ENCODE results near the gene PPARGC1A. TPM values are rescaled to one million over a fixed set of nuclear protein-coding genes. Genes with fewer than 3 reads are reported as not detected.
A peak's percentile ranks its signal among the peaks of the same experiment; 100 is the strongest.

The PPARGC1A gene
- total RNA-seq, 2 donors from 2014 or later = 8.9 to 10.2 TPM

DNA sequence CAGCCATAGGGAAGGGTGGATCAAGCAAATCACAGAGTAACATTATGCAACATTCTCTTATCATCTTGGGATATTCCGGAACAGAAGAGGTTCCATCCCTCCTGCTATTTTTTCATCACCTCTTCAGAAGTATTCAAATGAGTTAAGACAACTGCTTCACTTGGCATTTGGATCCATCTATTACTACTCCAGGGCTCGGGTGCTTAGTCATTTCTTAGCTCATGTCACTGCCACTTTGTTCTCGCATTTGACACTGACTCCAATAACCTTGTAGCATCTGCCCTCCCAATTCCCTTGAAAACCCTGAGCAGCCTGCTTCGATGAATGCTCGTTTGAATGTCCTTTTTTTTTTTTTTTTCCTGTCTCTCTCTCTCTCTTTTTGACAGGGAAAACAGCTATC lies 114.9 kb downstream of the PPARGC1A start:
- Histone ChIP-seq H3K36me3 (ENCODE audit: control insufficient read depth, insufficient read depth, low read length) (no peaks in the 10 kb centered on the region), H3K9ac (ENCODE audit: extremely low read depth, low read length, poor library complexity, severe bottlenecking) (no peak overlapping the region), H3K9me3 (ENCODE audit: control insufficient read depth, low read length) (no peaks in the 10 kb centered on the region), H3K4me1 (ENCODE audit: control insufficient read depth, insufficient read depth, low read length) (peaks cover 8% of the 10 kb centered on the region), H3K4me3 (ENCODE audit: low read length) (no peak overlapping the region), H3K27ac (ENCODE audit: low read depth, low read length) (no peak overlapping the region), H3K27me3 (ENCODE audit: control insufficient read depth, insufficient read depth, low read length, poor library complexity, severe bottlenecking) (no peaks in the 10 kb centered on the region)
- H3K4me3 Mint-ChIP-seq = no peak overlapping the region
- H3K9me3 Mint-ChIP-seq = no peaks in the 10 kb centered on the region
- H3K36me3 Mint-ChIP-seq (ENCODE audit: low read depth) = no peaks in the 10 kb centered on the region
- DNase-seq = no peak
- H3K4me1 Mint-ChIP-seq = peaks cover 36% of the 10 kb centered on the region
- H3K27ac Mint-ChIP-seq = no peak overlapping the region
- 77 to 90% methylated on average over 5 of the region's 5 CpGs for WGBS, 2 experiments (ENCODE audit: insufficient coverage in 1 of 2, insufficient read length in 1 of 2)
- H3K27me3 Mint-ChIP-seq (ENCODE audit: insufficient read depth) = no peaks in the 10 kb centered on the region
- TF ChIP-seq, protein P1, sequence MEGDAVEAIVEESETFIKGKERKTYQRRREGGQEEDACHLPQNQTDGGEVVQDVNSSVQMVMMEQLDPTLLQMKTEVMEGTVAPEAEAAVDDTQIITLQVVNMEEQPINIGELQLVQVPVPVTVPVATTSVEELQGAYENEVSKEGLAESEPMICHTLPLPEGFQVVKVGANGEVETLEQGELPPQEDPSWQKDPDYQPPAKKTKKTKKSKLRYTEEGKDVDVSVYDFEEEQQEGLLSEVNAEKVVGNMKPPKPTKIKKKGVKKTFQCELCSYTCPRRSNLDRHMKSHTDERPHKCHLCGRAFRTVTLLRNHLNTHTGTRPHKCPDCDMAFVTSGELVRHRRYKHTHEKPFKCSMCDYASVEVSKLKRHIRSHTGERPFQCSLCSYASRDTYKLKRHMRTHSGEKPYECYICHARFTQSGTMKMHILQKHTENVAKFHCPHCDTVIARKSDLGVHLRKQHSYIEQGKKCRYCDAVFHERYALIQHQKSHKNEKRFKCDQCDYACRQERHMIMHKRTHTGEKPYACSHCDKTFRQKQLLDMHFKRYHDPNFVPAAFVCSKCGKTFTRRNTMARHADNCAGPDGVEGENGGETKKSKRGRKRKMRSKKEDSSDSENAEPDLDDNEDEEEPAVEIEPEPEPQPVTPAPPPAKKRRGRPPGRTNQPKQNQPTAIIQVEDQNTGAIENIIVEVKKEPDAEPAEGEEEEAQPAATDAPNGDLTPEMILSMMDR (conservative IDR thresholded peaks at IDR 0.05) = no peak

DNA sequence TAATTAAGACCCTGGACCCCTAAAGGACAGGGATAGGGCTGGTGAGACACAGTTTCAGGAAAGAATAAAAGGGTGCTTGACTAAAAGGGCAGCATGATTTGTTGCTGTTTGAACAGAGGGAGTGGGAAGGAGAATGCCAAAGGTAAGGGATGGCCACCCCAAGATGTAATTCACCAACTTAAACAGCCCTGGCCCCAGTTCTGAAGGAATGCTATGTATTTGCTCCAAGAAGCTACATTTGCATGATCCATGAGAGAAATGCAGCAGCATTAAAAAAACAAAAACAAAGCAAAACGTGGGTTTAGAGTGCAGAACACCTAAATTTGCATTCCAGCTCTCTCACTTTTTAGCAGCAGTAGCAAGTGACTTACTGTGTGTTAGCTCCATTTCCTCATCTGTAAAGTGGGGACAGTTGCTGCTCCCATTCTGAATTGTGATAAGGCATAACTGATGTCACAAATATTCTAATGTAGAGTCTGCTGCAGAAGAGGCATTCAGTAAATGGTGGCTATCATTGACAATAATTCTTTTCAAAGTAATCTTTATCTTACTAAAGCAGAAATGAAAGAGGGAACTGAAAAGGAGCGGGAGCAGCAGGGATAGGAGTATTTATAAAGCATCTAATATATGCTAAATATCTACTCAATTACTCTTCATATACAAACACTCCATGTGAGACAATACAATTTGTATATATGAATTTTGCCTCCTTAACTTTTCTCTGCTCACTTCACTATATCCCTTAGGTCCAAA lies 115.8 kb downstream of the PPARGC1A start:
- Mint-ChIP-seq H3K27ac (no peak overlapping the region), H3K4me1 (peaks cover 36% of the 10 kb centered on the region), H3K27me3 (ENCODE audit: insufficient read depth) (no peaks in the 10 kb centered on the region), H3K4me3 (no peak overlapping the region), H3K36me3 (ENCODE audit: low read depth) (no peaks in the 10 kb centered on the region), H3K9me3 (no peaks in the 10 kb centered on the region)
- Histone ChIP-seq H3K27ac (ENCODE audit: low read depth, low read length) (no peak overlapping the region), H3K4me1 (ENCODE audit: control insufficient read depth, insufficient read depth, low read length) (peaks cover 8% of the 10 kb centered on the region), H3K27me3 (ENCODE audit: control insufficient read depth, insufficient read depth, low read length, poor library complexity, severe bottlenecking) (no peaks in the 10 kb centered on the region), H3K9ac (ENCODE audit: extremely low read depth, low read length, poor library complexity, severe bottlenecking) (no peak overlapping the region), H3K9me3 (ENCODE audit: control insufficient read depth, low read length) (no peaks in the 10 kb centered on the region), H3K36me3 (ENCODE audit: control insufficient read depth, insufficient read depth, low read length) (no peaks in the 10 kb centered on the region), H3K4me3 (ENCODE audit: low read length) (no peak overlapping the region)
- 32 to 38% methylated on average over 1 of the region's 2 CpGs for WGBS, 2 experiments (ENCODE audit: insufficient coverage in 1 of 2, insufficient read length in 1 of 2)
- TF ChIP-seq, protein P1 (conservative IDR thresholded peaks at IDR 0.05) = no peak
- peak; percentile 44 for DNase-seq

DNA sequence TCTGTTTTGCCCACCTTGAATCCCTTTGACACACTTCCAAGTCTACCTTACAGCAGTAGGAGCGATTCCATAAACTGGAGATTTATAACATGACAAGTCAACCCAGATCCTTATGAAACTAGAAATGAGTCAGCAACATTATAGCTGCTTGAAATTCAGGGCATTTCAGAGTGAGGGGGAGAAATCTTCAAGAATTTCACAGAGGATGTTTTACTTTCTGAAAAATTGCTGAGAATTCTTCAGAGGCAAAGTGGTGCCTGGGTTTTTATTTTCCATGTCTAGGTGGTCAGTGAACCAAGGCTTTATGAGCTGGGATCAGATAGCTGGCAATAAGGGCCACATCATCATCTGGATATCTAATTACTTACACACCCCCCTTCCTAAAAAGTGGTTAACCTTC lies 119.8 kb downstream of the PPARGC1A start:
- H3K9me3 Mint-ChIP-seq = no peaks in the 10 kb centered on the region
- Histone ChIP-seq H3K9me3 (ENCODE audit: control insufficient read depth, low read length) (no peaks in the 10 kb centered on the region), H3K27me3 (ENCODE audit: control insufficient read depth, insufficient read depth, low read length, poor library complexity, severe bottlenecking) (no peaks in the 10 kb centered on the region), H3K9ac (ENCODE audit: extremely low read depth, low read length, poor library complexity, severe bottlenecking) (no peak overlapping the region), H3K4me1 (ENCODE audit: control insufficient read depth, insufficient read depth, low read length) (no peaks in the 10 kb centered on the region), H3K36me3 (ENCODE audit: control insufficient read depth, insufficient read depth, low read length) (no peaks in the 10 kb centered on the region), H3K27ac (ENCODE audit: low read depth, low read length) (no peak overlapping the region), H3K4me3 (ENCODE audit: low read length) (no peak overlapping the region)
- TF ChIP-seq, protein P1 (conservative IDR thresholded peaks at IDR 0.05) = no peak
- DNase-seq = no peak
- no peak overlapping the region for H3K27ac Mint-ChIP-seq
- no peaks in the 10 kb centered on the region for H3K36me3 Mint-ChIP-seq (ENCODE audit: low read depth)
- WGBS, 2 experiments (ENCODE audit: insufficient coverage in 1 of 2, insufficient read length in 1 of 2) = 94% methylated on average over 1 of the region's 1 CpG; no CpG with 5 or more reads in 1 of the 2 experiments
- H3K4me1 Mint-ChIP-seq = peaks cover 33% of the 10 kb centered on the region
- no peaks in the 10 kb centered on the region for H3K27me3 Mint-ChIP-seq (ENCODE audit: insufficient read depth)
- no peak overlapping the region for H3K4me3 Mint-ChIP-seq

All from endodermal cell (in vitro differentiated cells).